Forelimb muscle (tissue), 1 donor: Measurements from ENCODE around the gene CHST9. TPM values are rescaled to one million over a fixed set of nuclear protein-coding genes. Genes with fewer than 3 reads are reported as not detected.
"Not testable (repeated sequence)": the region's sequence is repeated elsewhere in the genome, so short reads cannot be mapped to it uniquely, and the experiment has no call there.

Experiments
- DNase-seq: peaks from one replicate; pipeline ENCODE4 v3.0.0-alpha.2; 2013; ENCODE audit warnings: low read depth
- polyA plus RNA-seq: library from polyadenylated mRNA; unstranded; fragments of 120-200 nt; gene quantifications from one replicate; pipeline ENCODE4 v1.2.1, GENCODE V29; 2013; ENCODE audit not compliant: insufficient read length

The CHST9 gene
- polyA plus RNA-seq, 1 donor = 0.23 TPM

DNA sequence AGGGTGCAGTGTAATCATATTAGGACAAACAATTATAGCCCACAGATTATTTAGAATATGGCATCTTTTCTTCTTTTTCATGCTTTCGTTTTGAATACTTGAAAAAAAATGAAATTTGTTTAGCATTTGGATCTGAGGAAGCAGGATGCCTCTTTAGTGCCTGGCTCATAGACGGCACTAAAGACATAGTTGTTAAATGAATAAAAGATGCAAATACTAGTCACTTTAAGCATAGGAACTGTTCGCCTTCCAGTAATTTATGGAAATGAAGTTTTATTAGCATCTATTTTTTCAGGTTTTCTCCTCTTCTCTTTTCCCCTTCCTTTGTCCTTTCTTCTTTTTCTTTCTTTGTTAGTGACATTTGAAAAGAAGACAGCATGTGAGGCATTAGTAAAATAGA is 80.4 kb downstream of the CHST9 start:
- DNase-seq = no peak

DNA sequence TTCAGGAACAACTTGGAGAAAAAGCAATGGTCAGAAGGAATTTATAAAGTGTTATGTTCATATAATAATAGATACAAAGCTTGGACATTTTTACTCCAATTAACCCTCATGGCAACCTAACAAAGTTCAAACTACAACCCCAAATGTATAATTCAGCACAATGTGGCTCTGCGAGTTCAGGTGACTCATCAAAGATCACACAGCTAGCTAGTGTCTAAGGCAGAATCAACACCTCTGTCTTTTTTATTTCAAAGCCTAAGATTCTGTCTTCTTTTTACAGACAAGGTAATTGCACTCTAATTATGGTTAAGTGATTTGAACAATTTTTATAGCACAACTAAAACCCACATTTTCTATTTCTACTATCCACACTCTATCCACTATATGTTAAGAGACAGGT is 90.5 kb downstream of the CHST9 start:
- DNase-seq = no peak

DNA sequence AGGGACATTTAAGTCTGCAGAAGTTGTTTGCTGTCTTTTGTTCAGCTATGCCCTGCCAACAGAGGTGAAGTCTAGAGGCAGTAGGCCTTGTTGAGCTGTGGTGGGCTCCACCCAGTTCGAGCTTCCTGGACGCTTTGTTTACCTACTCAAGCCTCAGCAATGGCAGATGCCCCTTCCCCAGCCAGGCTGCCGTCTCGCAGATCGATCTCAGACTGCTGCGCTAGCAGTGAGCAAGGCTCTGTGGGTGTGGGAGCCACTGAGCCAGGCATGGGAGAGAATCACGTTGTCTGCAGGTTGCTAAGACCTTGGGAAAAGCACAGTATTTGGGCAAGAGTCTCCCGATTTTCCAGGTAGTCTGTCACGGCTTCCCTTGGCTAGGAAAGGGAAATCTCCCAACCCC is 91.8 kb downstream of the CHST9 start:
- DNase-seq = not testable (repeated sequence)

DNA sequence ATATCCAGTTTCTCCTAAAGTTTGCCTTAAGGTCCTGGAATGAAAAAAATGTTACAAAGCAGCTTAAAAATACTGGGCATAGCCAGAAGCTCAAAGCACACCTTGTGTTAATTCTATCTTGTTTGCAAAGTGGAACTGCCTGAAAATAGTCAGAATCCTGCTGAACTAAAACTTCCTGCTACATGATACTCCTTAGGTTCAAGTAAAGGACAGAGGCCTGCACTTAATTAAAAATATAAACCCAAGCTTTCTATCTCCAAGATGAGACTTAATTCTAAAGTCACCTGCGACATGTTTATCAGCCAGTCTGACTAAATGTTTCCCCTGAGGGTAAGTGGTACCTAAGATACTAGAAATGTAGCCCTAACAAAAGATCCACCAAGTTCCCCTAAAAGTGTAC is 103.4 kb downstream of the CHST9 start:
- no peak for DNase-seq

DNA sequence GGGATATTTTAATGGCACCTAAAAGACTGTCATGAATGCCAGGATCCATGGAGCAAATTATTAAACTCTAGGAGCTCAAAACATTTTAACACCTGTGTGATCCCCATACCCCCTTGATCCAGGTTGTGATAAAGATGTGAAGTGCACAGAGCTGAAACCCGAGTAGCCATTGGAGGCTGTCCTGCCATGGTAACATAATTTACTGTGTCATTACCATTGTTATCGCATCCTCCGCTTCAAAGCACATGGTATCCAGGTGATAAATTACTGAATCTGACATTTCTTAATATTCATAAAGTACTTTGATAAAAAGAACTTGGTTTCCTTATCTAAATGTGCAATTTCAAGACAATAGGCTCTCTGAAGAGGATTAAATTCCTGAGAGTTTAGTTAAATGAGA is 109.3 kb downstream of the CHST9 start:
- no peak for DNase-seq

DNA sequence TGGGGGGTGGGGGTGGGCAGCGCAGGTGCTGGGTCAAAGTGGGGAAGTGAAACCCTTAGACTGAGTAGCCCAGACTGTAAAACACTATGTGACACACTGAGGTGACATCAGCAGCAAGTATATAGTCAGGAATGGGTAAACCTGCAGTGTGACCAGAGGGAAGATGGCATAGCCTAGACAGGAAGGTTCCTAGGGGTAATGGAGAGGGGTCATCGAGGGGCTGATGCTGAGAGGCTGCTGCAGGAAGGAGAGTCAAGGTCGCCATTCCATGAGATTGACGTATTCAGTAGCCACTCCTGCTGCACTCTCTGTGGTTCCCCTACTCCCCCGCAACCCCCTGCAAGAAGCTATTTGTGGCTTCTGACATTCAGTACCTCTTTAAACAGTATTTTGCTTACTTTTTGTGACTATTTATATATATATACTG is 111.7 kb downstream of the CHST9 start:
- no peak for DNase-seq

DNA sequence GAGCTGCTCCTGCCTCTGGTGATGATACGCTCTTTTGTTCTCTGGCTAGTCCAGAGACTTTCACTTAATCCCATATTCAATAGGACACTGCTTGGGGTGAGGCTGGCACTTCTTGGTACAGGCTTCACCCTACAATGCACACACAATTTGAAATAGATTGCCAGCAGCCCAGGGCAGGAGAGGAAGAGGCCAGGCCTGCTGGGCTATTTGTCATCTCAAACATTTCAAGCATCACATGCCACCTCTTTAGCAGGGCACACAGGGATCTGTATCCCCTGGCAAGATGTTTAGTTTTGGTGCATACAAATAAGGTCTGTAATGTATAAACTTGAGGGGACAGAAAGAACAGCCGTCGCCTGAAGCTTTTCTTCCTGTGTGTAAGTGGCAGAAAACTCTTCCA is 120.4 kb downstream of the CHST9 start:
- DNase-seq = no peak

DNA sequence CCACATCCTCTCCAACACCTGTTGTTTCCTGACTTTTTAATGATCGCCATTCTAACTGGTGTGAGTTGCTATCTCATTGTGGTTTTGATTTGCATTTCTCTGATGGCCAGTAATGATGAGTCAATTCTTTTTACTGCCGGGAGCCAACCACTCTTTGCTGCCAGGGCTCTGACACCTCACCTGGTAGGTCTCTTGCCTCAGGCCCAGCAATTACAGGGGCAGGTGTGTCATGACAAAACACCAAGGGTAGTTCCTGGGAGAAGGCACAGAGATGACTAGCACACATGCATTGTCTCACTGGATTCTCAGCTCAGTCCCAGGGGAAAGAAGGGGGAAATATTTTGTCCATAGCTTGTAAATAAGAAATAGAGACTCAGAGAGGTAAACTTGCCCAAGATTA is 122.3 kb downstream of the CHST9 start:
- no peak for DNase-seq

DNA sequence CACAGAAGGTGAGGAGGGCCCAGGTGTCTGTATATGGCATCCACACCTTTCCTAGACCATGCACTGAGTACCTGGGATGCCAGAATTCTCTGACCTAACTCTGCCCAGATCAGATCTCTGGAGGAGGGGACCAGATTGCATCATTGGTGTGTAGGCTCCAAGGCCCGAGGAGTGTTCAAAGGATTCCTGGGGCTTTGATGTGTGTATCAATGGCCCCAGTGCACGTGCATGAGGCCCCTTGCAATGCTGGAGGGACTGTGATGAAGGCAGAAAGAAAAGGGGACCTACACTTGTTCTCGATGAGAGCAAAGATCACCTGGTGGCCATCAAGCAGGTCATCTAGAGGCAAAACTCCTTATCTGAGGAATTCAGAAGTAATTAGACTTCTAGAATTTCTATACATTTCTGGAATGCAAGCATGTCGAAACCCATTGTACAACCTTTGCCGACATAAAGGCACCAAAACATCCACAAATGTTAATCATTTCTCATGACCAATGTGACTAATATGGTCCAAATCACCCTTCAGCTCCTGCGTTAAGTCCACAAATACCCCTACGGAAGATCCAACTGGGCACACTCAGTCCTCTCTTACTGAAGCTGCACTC is 123.5 kb downstream of the CHST9 start:
- no peak for DNase-seq

DNA sequence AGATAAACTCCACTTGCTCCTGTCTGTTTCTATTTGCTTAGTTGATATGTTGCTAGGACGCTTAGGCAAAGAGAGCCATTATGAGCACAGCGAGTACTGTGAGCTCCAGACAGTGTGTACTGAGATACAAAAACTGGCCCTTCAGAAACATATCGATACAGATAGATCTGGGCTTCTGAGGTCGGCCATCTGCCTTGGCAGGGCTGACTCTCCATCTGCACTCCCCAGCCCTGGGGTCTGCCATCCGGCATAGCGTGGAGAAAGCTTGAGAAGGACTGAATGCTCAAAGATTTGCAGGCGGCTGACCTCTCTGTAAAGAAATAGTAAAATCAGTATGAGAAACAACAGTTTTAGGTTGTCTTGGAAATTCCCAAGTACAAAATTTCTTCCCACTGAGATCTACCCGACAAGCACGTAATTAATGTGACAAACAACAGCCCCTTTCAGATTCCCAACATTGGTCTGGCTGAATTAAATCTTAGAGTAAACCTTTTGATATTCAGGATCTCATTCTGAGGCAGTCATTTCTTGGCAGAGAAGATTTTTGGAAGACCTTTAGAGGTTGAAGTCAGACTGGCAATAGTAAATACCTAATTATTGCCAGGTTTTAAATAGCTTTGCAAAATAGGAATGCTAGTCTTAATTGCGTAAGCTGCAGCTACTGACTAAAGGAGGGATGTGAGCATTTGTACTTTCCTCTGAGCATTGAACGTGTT is 127.4 kb downstream of the CHST9 start:
- DNase-seq = no peak

DNA sequence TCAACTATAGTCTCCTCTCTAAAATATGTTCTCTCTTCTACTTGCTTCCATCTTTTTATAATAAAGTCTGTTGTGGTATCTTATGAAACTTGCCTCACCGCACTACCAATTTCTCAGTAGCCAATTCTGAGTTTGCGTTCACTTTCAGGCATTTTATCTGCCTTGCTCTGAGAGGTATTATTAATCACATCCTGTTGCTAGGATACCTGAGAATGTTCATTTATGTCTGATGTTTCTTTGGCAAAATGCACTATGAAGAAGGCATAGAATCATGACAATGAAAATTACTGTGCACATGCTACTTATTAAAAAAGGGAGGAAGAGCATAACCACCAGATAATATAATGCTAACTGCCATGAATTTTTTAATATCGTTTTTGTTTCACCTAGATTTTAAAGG is 130.2 kb downstream of the CHST9 start:
- DNase-seq = no peak

DNA sequence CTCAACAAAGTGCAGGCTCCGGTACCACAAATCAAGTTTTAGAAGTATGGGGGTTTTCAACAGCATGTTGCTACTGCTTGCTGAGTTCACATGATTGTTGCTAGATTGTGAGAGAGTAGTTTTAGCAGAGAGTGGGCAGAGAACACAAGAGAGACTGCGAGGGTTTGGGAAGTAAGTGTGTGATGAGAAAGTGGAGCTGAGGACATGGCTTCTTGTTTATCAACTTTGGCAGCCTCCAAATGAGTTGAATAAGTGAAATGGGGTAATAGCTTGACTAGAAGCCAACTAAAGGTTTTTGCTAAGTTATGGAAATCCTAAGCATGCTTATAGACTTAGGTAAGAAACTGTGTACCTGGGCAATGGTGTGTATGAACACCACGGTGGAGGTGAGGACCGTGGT is 135.1 kb downstream of the CHST9 start:
- DNase-seq = no peak

DNA sequence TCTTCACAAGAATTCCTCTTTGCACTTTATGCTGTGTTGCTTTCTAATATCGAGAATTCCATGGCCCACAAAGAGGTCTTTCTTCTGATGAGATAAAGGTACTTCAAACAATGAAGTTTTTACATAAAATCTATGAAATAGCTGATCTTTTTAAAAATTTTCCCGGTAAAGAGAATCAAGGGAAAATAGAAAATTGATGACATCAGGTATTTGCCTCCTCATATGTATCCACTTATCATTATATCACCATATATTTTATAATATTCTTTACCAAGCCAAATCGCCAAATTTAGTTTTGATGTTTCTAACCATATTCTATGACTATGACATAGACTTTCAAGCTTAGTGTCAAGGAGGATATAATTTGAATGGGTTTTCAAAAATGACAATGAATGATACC is 139.8 kb downstream of the CHST9 start:
- no peak for DNase-seq

DNA sequence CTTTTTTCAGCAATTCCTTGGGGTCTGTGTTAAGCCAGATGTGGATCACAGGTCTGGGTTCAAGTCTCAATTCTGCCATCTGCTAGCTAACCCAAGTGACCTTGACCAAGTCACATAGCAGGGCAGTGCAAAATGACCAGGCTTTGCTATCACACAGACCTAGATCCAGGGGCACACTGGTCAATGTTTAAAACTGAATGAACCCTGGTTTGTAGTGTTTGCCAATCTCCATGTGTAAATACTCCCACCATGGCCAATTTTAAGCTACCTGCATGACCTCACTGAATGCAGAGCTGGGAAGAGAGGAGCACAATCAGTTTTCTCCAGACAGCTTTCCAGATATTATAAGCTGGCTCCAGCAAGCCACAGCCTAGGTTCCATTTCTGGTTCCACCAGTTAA is 142.9 kb downstream of the CHST9 start:
- DNase-seq = no peak

DNA sequence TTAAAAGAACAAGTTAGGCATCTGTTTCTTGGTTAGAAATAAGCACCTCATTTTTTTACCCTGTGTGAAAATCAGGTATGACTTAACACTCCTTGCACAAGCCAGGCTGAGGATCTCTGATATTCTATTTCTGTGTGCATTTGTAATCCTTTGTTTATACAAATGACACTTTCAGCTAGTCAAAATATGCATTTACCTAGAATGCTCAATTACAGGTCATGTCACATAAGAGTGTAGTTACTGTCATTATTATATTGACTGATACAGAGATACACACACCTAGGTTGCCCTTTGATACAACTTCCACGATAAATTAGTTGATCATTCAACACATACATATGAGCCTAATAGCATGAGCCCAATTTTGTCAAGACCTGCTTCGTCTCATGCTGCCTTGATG is 144.3 kb downstream of the CHST9 start:
- no peak for DNase-seq

DNA sequence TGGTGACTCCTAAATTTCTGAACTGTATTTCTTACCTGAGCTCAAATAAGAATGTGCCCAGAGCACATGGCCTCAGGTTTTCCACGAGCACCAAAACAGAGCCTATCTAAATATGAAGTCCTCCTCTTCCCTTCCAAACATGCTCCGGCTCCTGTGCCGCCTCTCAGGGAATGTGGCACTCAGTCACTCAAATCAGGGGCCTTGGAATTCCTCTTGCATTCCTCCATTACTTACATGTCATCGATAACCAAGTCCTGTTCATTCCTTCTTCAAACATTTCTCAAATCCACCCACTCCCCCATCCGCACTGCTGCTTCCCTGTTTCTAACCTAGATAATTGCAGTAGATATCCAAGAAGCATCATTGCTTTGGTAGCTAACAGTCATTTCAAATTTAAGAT is 151.4 kb downstream of the CHST9 start:
- no peak for DNase-seq

DNA sequence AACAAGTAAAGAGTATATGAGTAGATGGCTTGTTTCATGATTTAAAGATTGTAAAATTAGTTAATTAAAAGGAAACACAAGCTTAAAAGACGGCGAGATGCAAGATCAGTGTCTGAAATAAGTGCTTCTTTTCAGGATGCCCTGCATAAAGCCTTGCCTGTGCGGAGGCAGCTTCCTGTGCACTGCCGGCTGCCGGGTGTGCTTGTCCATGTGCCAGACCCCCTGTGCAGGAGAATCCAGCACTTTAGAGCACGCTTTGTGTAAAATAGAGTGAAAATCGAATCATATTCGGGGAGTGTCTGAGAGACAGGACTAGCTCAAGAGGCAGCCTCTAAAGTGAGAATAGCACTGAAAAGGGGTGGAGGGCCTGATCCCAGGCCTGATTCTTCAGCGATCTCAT is 154.7 kb downstream of the CHST9 start:
- DNase-seq = no peak

DNA sequence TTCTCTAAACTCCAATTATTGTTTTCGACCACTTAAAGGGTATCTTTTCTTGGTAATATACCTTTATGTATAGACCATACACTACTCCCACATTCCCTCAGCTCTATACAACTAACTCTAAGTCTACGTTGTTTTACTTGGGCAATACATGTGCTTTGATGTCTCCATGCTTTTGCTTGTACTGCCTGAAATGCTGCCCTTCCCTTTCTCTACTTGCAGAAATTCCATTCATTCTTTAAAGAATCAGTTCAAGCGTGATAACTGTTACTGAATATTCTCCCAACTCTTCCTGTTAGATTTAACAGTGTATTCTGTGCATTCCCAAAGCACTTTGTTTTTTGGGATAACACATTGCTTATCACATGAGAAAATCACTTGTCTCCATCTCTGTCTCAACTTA is 162.6 kb downstream of the CHST9 start:
- DNase-seq = no peak

DNA sequence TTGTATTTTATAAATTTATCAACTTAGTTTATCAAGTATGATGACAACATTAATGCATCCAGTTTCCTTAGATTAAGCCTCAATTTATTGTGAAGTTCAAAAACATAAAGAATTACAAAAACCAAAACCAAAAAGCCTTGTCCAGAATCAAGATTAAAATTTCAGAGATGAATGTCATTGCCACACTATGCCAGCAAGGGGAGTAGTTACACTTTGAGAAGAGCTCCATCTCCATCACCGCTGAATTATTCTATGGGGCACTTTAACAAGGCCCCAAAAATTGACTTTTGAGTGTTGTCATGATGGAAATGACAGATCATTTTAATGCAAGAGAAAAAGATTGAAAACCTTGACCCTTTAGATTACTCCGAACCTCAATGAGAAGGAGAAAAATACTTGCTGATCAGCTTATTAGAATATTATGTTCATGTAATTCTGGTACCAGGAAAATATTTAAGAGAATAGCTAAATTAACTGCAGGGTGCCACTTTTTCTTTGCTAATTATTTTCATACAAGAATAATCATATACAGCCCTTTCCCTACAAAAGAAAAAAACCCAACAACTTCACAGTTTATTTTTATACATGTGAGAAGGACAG is 167.1 kb downstream of the CHST9 start:
- no peak for DNase-seq

DNA sequence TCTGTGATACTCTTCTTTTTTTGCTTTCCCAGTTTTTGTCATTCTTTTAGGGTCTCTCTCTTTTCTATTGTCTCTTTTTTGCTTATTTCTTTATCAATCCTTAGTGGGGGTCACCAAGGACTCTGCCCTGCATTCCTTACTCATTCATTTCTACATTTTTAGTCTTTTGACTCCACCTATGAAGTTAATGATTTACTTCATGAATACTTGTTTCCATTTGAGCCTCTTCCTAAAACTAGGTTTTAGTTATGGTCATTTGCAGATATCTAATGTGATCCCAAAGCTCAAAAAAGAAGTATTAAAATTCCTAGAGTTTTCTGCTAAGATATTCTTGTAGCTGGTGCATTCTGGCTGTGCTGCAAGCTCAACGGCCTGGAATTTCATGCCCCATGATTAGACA is 170.3 kb downstream of the CHST9 start:
- no peak for DNase-seq

DNA sequence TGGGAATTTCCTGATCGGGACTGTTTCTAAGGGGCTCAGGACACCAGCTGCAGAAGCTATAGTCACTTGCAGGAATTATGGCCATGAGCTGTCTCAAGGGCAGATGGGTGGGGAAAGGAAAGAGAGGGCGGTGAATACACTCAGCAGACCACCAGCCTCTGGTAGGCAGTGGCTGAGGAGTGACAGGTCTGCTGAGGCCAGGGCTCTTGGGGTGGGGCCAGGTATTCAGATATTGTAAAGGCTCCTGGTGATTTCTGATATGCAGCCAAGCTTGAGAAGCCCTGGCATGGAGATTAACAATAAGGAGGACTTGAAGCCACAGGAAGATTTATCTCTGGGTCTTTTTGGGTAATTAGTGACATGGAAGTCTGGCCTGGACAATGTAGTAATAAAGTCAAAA is 174.3 kb downstream of the CHST9 start:
- no peak for DNase-seq

DNA sequence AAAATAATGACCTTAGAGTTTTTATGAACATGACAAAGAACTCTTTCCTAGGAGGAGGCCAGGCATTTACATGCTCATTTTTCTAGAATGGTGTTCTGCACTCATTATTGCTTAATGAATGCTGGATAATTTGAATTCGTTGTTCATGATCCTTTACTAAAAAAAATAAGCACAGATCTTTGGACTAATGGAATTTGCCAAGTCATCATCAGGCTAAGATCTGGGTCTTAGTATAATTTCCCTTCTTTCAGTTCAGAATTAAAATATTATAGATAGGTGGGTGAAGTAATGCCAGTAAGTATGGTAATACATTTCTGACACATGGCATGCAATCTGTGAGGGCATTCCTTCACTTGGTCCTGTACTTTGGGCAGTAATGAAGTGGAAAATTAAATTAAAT is 175.8 kb downstream of the CHST9 start:
- no peak for DNase-seq

DNA sequence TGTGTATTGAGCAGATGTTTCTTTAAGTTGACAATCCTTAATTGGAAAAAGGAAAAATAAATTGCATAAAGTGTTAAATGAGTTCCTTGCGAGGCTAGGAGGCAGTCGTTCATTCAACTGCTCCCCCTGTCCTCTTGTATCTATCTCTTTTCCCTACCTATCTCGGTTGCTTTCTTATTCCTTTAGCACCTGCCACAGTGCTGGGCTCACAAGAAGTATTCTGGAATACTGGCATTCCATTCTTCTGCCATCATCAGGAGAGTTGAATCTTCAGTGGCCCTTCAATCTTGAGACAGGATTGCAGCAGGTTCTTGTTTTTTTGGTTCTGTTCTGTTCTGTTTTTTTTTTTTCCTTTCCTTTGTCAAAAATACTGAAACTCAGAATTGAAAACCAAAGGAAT is 176.5 kb downstream of the CHST9 start:
- DNase-seq = no peak

DNA sequence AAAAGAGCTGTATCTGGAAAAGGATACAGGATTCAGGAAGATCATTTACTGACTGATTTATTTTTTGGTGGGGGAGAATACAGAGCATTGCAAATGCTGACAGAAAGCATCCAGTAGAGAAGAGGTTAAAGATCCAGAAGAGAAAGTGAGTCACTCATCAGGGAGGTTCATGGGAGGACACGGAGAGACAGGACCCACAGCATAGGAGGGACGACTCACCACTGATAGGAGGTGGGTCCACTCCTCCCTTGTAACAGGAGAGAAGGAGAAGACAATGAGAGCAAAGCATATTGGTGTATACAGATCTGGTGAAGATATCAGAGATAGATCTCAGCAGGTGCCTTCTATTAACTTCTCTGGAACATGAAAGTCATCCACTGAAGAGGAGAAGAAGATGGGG is 177.2 kb downstream of the CHST9 start:
- no peak for DNase-seq
